Measurements from ENCODE around the gene ANXA2. TPM values are rescaled to one million over a fixed set of nuclear protein-coding genes. Genes with fewer than 3 reads are reported as not detected.

ANXA2 gene
- total RNA-seq, 4 donors from 2014 or later: 907 to 1,545 (median 1,123) TPM

DNA sequence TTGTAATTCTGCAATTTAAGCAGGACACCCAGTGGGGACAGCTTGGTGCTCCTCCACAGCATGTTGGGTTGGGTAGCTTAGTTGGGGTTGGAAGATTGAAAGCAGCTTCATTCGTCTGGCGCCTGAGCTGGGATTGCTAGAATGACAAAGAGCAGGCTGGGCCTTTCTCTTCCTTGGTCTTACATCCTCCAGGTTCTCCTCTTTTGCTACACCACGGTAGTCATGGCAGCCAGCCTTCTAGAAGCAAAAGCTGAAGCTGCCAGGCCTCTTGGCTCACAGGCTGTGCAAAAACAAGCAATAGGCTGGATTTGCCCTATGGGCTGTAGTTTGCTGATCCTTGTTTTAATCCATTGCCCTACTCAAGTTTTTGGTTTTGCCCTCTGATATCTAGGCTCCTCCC lies 3.2 kb upstream of the ANXA2 start:
- DNase-seq (ENCODE audit: low spot score): no peak
- ATAC-seq (ENCODE audit: low FRiP score): no peak
- TF ChIP-seq, protein P1, sequence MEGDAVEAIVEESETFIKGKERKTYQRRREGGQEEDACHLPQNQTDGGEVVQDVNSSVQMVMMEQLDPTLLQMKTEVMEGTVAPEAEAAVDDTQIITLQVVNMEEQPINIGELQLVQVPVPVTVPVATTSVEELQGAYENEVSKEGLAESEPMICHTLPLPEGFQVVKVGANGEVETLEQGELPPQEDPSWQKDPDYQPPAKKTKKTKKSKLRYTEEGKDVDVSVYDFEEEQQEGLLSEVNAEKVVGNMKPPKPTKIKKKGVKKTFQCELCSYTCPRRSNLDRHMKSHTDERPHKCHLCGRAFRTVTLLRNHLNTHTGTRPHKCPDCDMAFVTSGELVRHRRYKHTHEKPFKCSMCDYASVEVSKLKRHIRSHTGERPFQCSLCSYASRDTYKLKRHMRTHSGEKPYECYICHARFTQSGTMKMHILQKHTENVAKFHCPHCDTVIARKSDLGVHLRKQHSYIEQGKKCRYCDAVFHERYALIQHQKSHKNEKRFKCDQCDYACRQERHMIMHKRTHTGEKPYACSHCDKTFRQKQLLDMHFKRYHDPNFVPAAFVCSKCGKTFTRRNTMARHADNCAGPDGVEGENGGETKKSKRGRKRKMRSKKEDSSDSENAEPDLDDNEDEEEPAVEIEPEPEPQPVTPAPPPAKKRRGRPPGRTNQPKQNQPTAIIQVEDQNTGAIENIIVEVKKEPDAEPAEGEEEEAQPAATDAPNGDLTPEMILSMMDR (IDR thresholded peaks at IDR 0.05): no peak

GRCh38 chr15:60399931-60400330 lies 2.1 kb upstream of the ANXA2 start:
- TF ChIP-seq, protein P1 (IDR thresholded peaks at IDR 0.05): no peak
- no peak for DNase-seq (ENCODE audit: low spot score)
- no peak for ATAC-seq (ENCODE audit: low FRiP score)

DNA sequence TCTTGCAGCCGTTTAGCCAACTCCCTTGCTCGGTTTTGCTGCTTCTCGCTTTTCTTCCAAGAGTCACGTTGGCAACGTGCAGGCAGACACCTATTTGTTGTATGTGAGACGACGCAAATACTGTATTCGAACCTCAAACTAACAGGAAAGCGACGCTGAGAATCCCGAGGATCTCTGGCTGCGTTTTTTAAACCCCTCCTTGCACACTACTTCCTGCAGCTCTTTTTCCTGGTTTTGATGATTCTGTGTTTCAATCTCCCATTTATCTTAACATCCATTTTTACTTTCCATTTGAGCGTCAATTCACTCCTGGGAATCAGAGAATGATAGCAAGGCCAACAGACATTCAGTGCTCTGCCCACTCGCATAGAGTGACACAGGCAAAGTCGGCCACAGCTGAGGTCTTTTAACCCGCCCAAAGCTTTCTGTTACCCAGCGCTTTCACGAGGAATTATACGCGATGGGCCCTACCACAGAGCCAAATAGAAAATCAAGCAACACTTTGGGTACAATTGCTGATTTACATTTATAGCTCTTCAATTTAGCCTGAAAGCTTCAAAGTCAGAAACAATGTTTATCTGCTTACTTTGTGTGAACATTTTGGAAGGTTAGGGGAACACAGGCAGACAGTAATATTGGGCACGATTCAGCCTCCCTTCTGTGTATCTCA lies 1.6 kb upstream of the ANXA2 start:
- TF ChIP-seq, protein P1 (IDR thresholded peaks at IDR 0.05): no peak
- DNase-seq (ENCODE audit: low spot score): no peak

GRCh38 chr15:60396958-60397771 lies 621 bp downstream of the ANXA2 start:
- TF ChIP-seq, protein P1 (IDR thresholded peaks at IDR 0.05): no peak
- peak; percentile 43 for DNase-seq (ENCODE audit: low spot score)
- peak; percentile 23 for ATAC-seq (ENCODE audit: low FRiP score)

More for the DNA sequence above, 1.6 kb upstream of the ANXA2 start:
- ATAC-seq (ENCODE audit: low FRiP score): no peak

GRCh38 chr15:60396560-60396957 lies 1.2 kb downstream of the ANXA2 start:
- TF ChIP-seq, protein P1 (IDR thresholded peaks at IDR 0.05): no peak
- ATAC-seq (ENCODE audit: low FRiP score): no peak

DNA sequence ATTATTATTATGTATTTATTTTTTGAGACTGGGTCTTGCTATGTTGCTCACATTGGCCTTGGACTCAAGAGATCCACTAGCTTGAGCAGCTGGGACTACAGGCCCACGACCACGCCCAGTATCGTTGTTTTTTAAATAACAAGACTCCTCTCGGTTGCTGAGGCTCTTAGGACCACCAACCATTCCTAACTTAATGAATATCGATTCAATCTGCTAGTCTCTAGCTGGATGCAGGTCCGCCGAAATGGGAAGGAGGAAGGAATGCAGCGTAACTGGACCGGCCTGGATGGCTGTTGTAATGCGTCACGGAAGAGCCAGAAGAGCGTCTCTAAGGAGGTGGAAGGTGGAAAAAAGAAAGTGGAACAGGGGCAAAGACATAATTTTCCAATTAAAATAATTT lies 1.7 kb downstream of the ANXA2 start:
- no peak for ATAC-seq (ENCODE audit: low FRiP score)
- DNase-seq (ENCODE audit: low spot score): no peak
- TF ChIP-seq, protein P1 (IDR thresholded peaks at IDR 0.05): no peak

More at GRCh38 chr15:60396560-60396957, 1.2 kb downstream of the ANXA2 start:
- no peak for DNase-seq (ENCODE audit: low spot score)

Data from omental fat pad (tissue), 4 donors.